Stomach (tissue), 9 donors: ENCODE results near the gene ADRM1. TPM values are rescaled to one million over a fixed set of nuclear protein-coding genes. Genes with fewer than 3 reads are reported as not detected.

Source experiments
- DNase-seq, 2 donors: peaks; one replicate each; pipeline versions ENCODE4 v3.0.0 to v3.0.0-alpha.2; 2013 to 2019
- H3K27ac ChIP-seq, 5 donors: fragments of 200-600 bp in 4 of 5; sonication (generic) in 4 of 5; one replicate each; pipeline ENCODE4 v1.5.1; 2013 to 2019; ENCODE audit warnings: mild to moderate bottlenecking in 1 of 5, moderate library complexity in 1 of 5
- H3K27me3 ChIP-seq, 3 donors: fragments of 200-600 bp; sonication (generic); one replicate each; pipeline ENCODE4 v1.5.1; 2017 to 2019; ENCODE audit warnings: mixed run types in 1 of 3
- H3K36me3 ChIP-seq, 4 donors: fragments of 200-600 bp; sonication (generic); 1 replicate in 3 of 4; 2 replicates in 1 of 4; pipeline ENCODE4 v1.5.1; 2016 to 2019
- H3K4me1 ChIP-seq, 4 donors: fragments of 200-600 bp; sonication (generic); one replicate each; pipeline ENCODE4 v1.5.1; 2016 to 2019
- H3K4me3 ChIP-seq, 4 donors: fragments of 200-600 bp; sonication (generic) in 3 of 4; one replicate each; pipeline ENCODE4 v1.5.1; 2016 to 2019; ENCODE audit warnings: mild to moderate bottlenecking in 1 of 4
- H3K9me3 ChIP-seq, 4 donors: fragments of 200-600 bp; sonication (generic); one replicate each; pipeline ENCODE4 v1.5.1; 2016 to 2019
- EP300 ChIP-seq: sonication (generic); formaldehyde crosslinking; IDR thresholded peaks from one replicate; pipeline ENCODE4 v1.6.1; 2017; ENCODE audit warnings: antibody characterized with exemption
- POLR2A ChIP-seq, 4 donors: fragments of 450-650 bp; IDR thresholded peaks; one replicate each; pipeline ENCODE4 v1.6.1; 2016; ENCODE audit warnings: antibody characterized with exemption in 4 of 4, control low read depth in 2 of 4, mild to moderate bottlenecking in 1 of 4, moderate library complexity in 1 of 4
- POLR2AphosphoS5 ChIP-seq, 3 donors: sonication (generic); formaldehyde crosslinking; IDR thresholded peaks; one replicate each; pipeline ENCODE4 v1.6.1; 2016; ENCODE audit warnings: antibody characterized with exemption in 3 of 3
- WGBS, 5 donors: extraction: QIAGEN DNeasy Blood & Tissue Kit in 3 of 5; methylation state at CpG; one replicate each; pipeline versions ENCODE4 v1.1.5 to v1.1.7; 2013 to 2018; 5-methylcytosine and 5-hydroxymethylcytosine counted together
- intact Hi-C: fragments of 100-400 bp; cut with DNase I; formaldehyde crosslinking; loops from one replicate; pipeline ENCODE4 v1.15.1; 2023; ENCODE audit warnings: low total_unique reads
- polyA plus RNA-seq, 3 donors: library from polyadenylated mRNA; stranded (reverse); fragments of 200-250 nt; gene quantifications; one replicate each; pipeline ENCODE4 v1.2.3, GENCODE V29; 2013
- total RNA-seq, 5 donors: library from RNA; depleted of rRNA; stranded (reverse); fragments of >200 nt; gene quantifications; one replicate each; pipeline versions ENCODE4 v1.1.0 to v1.2.3, GENCODE V29; 2014 to 2016
- TF ChIP-seq, protein P1 (sequence below), 7 experiments: fragments of 450-650 bp in 4 of 7; fragments of 200-600 bp in 3 of 7; sonication (generic) in 3 of 7; IDR thresholded peaks; one replicate each; pipeline ENCODE4 v1.5.1; 2016 to 2019; ENCODE audit warnings: antibody characterized with exemption in 7 of 7, control low read depth in 2 of 7, mild to moderate bottlenecking in 1 of 7
- donor health status: healthy with polysubstance abuse.
- donor health status: Bipolar disorder and iron deficiency.
- donor health status: healthy.

The ADRM1 gene
- total and polyA plus RNA-seq, 8 donors, result 42.0 to 130 (median 83.7) TPM

DNA sequence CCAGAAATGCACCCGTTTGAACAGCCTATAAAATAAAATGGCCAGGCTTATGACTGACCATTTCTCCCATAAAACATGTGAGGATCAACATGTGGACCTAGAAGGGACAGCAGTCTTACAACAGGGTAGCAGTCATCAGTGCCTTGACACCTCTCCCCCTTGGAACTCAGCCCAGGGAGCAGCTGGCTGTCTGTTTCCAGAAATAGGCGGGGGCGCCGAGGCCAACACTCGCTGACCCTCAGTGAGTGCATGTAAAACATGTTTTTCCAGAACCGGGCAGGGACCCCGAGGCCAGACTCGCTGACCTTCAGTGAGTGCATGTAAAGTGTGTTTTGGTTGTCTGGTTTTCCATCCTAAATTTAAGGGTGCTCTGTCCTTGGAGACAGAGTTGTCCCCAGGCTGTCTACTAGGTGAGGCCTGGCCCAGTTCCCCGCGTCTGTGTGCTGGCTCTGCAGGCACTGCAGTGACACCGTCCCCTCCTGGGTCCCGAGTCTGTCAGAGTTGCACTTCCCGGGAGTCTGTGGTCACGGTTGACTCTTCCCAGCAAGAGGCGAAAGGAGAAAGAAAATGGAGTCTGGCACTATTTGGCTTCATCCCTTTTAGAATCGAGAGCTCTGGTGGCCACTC is 19.8 kb upstream of the ADRM1 start:
- Histone ChIP-seq H3K9me3 (no peaks in the 10 kb centered on the region), H3K27me3 (no peaks in the 10 kb centered on the region), H3K4me3 (no peak overlapping the region), H3K27ac (no peak overlapping the region), H3K4me1 (peaks cover 0 to 11% (median 5%) of the 10 kb centered on the region in 4 donors), H3K36me3 (peaks cover 78 to 97% (median 95%) of the 10 kb centered on the region in 4 donors)
- WGBS, 5 donors, result 76 to 85% (median 82%) methylated on average over 16 of the region's 16 CpGs
- intact Hi-C loops, result no loop called here
- no peak for DNase-seq
- no peak for TF ChIP-seq EP300
- TF ChIP-seq POLR2AphosphoS5 (IDR thresholded peaks at IDR 0.05), result no peak
- no peak for TF ChIP-seq POLR2A (IDR thresholded peaks at IDR 0.05)
- TF ChIP-seq, protein P1, sequence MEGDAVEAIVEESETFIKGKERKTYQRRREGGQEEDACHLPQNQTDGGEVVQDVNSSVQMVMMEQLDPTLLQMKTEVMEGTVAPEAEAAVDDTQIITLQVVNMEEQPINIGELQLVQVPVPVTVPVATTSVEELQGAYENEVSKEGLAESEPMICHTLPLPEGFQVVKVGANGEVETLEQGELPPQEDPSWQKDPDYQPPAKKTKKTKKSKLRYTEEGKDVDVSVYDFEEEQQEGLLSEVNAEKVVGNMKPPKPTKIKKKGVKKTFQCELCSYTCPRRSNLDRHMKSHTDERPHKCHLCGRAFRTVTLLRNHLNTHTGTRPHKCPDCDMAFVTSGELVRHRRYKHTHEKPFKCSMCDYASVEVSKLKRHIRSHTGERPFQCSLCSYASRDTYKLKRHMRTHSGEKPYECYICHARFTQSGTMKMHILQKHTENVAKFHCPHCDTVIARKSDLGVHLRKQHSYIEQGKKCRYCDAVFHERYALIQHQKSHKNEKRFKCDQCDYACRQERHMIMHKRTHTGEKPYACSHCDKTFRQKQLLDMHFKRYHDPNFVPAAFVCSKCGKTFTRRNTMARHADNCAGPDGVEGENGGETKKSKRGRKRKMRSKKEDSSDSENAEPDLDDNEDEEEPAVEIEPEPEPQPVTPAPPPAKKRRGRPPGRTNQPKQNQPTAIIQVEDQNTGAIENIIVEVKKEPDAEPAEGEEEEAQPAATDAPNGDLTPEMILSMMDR (IDR thresholded peaks at IDR 0.05), result no peak

GRCh38 chr20:62284448-62284847 is 18.3 kb upstream of the ADRM1 start:
- peaks cover 71 to 98% (median 96%) of the 10 kb centered on the region in 4 donors for H3K36me3 ChIP-seq
- 86 to 93% (median 91%) methylated on average over 6 of the region's 6 CpGs for WGBS, 5 donors
- H3K4me3 ChIP-seq, result no peak overlapping the region
- H3K4me1 ChIP-seq, result peaks cover 0 to 11% (median 5%) of the 10 kb centered on the region in 4 donors
- intact Hi-C loops, result no loop called here
- H3K9me3 ChIP-seq, result no peaks in the 10 kb centered on the region
- no peak for DNase-seq
- H3K27ac ChIP-seq, result no peak overlapping the region
- TF ChIP-seq EP300 (no peak), POLR2A (IDR thresholded peaks at IDR 0.05) (no peak), POLR2AphosphoS5 (IDR thresholded peaks at IDR 0.05) (no peak)
- TF ChIP-seq, protein P1 (IDR thresholded peaks at IDR 0.05), result no peak
- no peaks in the 10 kb centered on the region for H3K27me3 ChIP-seq

DNA sequence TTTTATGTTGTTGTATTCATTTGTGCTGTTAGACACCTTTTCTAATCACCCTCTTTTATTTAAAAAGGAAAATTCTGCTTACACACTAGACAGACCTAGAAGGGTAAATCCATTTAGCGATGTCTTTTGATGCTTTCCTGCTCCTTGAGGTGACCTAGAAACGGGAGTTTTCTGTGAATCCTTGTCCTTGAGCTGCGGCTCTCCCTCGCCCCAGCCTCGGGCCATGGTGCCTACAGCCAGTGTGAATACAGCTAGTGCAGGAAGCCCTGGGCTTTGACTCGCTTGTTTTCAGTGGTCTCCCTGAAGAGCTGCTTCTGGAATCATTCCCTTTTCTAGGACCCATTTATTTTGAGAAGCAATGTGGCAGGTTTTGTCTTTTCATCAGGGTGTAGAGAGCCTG is 17.6 kb upstream of the ADRM1 start:
- Histone ChIP-seq H3K4me1 (peaks cover 0 to 4% (median 3%) of the 10 kb centered on the region in 4 donors), H3K27me3 (no peaks in the 10 kb centered on the region), H3K4me3 (no peak overlapping the region), H3K27ac (no peak overlapping the region), H3K36me3 (peaks cover 70 to 98% (median 96%) of the 10 kb centered on the region in 4 donors), H3K9me3 (no peaks in the 10 kb centered on the region)
- WGBS, 5 donors, result 80 to 88% (median 81%) methylated on average over 6 of the region's 6 CpGs
- intact Hi-C loops, result no loop called here
- no peak for TF ChIP-seq POLR2AphosphoS5 (IDR thresholded peaks at IDR 0.05)
- TF ChIP-seq, protein P1 (IDR thresholded peaks at IDR 0.05), result no peak
- no peak for TF ChIP-seq POLR2A (IDR thresholded peaks at IDR 0.05)
- TF ChIP-seq EP300, result no peak
- no peak for DNase-seq

DNA sequence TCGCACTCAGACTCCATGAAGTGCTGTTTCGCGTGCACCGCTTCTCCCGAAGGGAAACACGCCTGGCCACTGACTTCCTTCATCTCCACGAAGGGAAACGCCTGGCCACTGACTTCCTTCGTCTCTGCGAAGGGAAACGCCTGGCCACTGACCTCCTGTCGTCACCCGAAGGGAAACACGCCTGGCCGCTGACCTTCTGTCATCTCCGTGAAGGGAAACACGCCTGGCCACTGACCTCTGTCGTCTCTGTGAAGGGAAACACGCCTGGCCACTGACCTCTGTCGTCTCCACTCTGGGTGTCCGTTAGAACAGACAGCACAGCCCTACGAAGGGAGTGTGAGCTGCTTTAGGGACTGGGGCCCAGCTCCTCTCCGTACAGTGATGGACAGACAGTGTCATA is 17.1 kb upstream of the ADRM1 start:
- DNase-seq, result peak in 1 of 2 donors; percentile 67
- Histone ChIP-seq H3K27me3 (no peaks in the 10 kb centered on the region), H3K36me3 (peaks cover 66 to 98% (median 96%) of the 10 kb centered on the region in 4 donors), H3K4me3 (no peak overlapping the region), H3K4me1 (no peaks in the 10 kb centered on the region), H3K27ac (peak overlapping the region in 1 of 5 donors; percentile 32), H3K9me3 (no peaks in the 10 kb centered on the region)
- TF ChIP-seq EP300 (no peak), POLR2A (IDR thresholded peaks at IDR 0.05) (no peak), POLR2AphosphoS5 (IDR thresholded peaks at IDR 0.05) (peak in 1 of 3 donors; percentile 12)
- TF ChIP-seq, protein P1 (IDR thresholded peaks at IDR 0.05), result no peak
- intact Hi-C loops, result no loop called here
- 71 to 83% (median 81%) methylated on average over 23 of the region's 23 CpGs for WGBS, 5 donors
